Osteocyte (in vitro differentiated cells): ENCODE results near the gene PCARE. TPM values are rescaled to one million over a fixed set of nuclear protein-coding genes. Genes with fewer than 3 reads are reported as not detected.

Experiments
- DNase-seq: peaks from one replicate; pipeline ENCODE4 v3.0.0; 2021; ENCODE audit warnings: mixed read lengths; ENCODE audit not compliant: unreplicated experiment; ENCODE audit errors: extremely low spot score
- H3K27ac Mint-ChIP-seq: one replicate; pipeline ENCODE4 v1.8.0; 2021; ENCODE audit warnings: mild to moderate bottlenecking, mixed read lengths; ENCODE audit not compliant: unreplicated experiment
- H3K27me3 Mint-ChIP-seq: one replicate; pipeline ENCODE4 v1.8.0; 2021; ENCODE audit warnings: mixed read lengths; ENCODE audit not compliant: unreplicated experiment
- H3K36me3 Mint-ChIP-seq: one replicate; pipeline ENCODE4 v1.8.0; 2021; ENCODE audit warnings: mixed read lengths; ENCODE audit not compliant: unreplicated experiment
- H3K4me1 Mint-ChIP-seq: one replicate; pipeline ENCODE4 v1.8.0; 2021; ENCODE audit warnings: mixed read lengths; ENCODE audit not compliant: unreplicated experiment
- H3K4me3 Mint-ChIP-seq: one replicate; pipeline ENCODE4 v1.8.0; 2021; ENCODE audit warnings: mild to moderate bottlenecking, moderate library complexity, mixed read lengths; ENCODE audit not compliant: unreplicated experiment
- H3K9me3 Mint-ChIP-seq: one replicate; pipeline ENCODE4 v1.8.0; 2021; ENCODE audit warnings: mixed read lengths; ENCODE audit not compliant: unreplicated experiment
- CTCF ChIP-seq: fragments of 200-600 bp; sonication (generic); IDR thresholded peaks from 2 replicates; pipeline ENCODE4 v1.5.0; 2021; ENCODE audit warnings: antibody characterized with exemption, mild to moderate bottlenecking, moderate library complexity
- total RNA-seq: library from RNA; stranded (reverse); gene quantifications from 2 replicates; pipeline ENCODE4 v1.2.1, GENCODE V29; 2021

The PCARE gene
- total RNA-seq, 1 donor from 2014 or later, result not detected

DNA sequence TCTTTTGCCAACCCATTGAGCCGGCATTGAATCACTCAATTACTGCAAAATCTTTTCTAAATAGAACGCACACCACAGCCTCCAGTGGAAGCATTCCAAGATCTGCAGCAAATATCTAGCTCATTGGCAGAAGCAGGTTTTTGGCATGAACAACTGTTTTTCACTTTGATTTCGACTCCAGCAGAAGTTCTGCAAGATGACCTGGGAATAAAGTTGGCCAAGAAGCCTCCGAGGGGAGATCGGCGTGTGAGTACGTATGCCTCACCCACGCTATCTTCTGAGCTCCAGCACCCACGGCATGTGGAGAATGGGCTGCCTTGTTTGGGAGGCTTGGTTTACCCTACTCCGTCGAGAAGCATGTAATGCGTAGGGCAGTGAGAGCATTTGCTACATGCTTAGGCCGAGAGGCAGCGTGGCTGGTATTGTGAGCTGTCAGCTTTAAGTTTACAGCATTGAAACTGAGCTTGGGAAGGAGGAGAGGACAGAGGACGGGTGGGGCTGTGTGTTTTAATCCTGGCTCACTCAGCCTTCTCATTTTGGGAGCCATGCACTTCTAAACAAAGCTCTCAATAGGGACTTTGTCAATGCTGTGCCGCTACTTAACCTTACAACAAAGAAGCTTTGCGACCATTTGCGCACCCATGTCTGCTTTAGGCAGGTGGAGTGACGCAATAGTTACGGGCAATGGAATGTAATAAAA is 10.5 kb downstream of the PCARE start:
- no peak for DNase-seq
- no peaks in the 10 kb centered on the region for H3K9me3 Mint-ChIP-seq
- H3K36me3 Mint-ChIP-seq, result no peaks in the 10 kb centered on the region
- no peaks in the 10 kb centered on the region for H3K27me3 Mint-ChIP-seq
- no peak for TF ChIP-seq CTCF
- no peak overlapping the region for H3K27ac Mint-ChIP-seq
- no peak overlapping the region for H3K4me3 Mint-ChIP-seq
- H3K4me1 Mint-ChIP-seq, result no peaks in the 10 kb centered on the region

DNA sequence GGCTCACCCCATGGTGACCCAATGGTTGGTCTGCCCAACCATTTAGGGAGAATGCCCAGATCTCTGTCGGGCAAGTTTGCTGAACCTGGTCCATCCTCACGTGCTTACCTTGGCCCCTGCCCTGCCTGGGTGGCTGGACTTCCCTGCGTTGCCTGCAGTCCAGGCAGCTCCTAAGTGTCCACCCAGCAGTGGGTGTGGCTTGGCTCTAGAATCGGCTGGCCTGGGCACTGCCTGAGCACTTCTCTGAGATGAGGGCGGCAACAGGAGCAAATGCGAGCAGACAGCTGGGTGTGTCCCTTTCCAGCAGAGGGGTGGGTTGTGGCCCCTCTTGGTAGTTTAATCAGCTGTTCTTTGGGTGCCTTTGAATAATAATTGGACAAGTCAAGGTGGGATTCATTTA is 11.3 kb downstream of the PCARE start:
- H3K27ac Mint-ChIP-seq, result no peak overlapping the region

DNA sequence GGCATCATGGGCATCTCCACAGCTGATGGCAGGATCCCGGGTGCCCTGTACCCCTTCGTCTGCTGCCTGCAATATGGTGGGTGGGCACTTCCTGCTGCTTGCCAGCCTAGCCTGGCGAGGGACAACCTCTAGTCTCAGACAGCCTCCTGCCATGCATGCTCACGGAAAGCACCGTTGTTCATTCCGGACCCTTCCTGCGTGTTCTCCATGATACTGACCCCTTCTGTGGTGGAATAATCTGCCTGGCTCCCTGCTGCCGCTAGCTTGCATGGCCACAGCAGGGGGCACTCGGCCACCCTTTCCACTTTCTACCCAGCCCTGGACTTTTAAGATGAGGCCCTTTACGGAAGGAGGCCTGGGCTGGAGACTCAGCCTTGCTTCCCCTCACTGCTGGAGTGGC is 12.0 kb downstream of the PCARE start:
- Mint-ChIP-seq H3K4me3 (no peak overlapping the region), H3K9me3 (no peaks in the 10 kb centered on the region), H3K27ac (no peak overlapping the region), H3K27me3 (peaks cover 4% of the 10 kb centered on the region), H3K4me1 (no peaks in the 10 kb centered on the region), H3K36me3 (no peaks in the 10 kb centered on the region)
- TF ChIP-seq CTCF, result no peak
- DNase-seq, result no peak

More for the DNA sequence above, 11.3 kb downstream of the PCARE start:
- no peak for TF ChIP-seq CTCF
- Mint-ChIP-seq H3K36me3 (no peaks in the 10 kb centered on the region), H3K4me1 (no peaks in the 10 kb centered on the region), H3K27me3 (peaks cover 2% of the 10 kb centered on the region), H3K4me3 (no peak overlapping the region), H3K9me3 (no peaks in the 10 kb centered on the region)
- DNase-seq, result no peak

DNA sequence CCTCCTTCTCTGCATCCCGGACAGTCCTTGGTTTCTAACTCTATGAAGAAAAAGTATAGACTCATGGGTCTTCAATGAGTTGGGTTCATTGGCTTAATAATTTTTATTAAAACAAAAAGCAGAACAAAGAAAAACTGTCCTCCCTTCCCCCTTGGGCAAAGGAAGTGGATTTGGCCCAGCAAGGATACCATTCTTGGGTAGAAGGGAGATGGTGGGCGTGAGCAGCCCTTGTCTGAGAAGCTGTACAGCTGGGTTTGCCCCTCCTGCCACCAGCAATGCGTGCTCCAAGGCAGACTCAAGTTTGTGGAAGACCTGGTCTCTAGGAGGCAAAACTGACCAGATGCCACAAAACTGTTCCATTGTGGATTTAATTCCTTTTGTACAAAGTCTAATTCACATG is 12.7 kb downstream of the PCARE start:
- TF ChIP-seq CTCF, result no peak
- H3K27me3 Mint-ChIP-seq, result peaks cover 4% of the 10 kb centered on the region
- H3K36me3 Mint-ChIP-seq, result no peaks in the 10 kb centered on the region
- H3K9me3 Mint-ChIP-seq, result no peaks in the 10 kb centered on the region
- no peak overlapping the region for H3K27ac Mint-ChIP-seq
- no peaks in the 10 kb centered on the region for H3K4me1 Mint-ChIP-seq
- no peak for DNase-seq
- no peak overlapping the region for H3K4me3 Mint-ChIP-seq

DNA sequence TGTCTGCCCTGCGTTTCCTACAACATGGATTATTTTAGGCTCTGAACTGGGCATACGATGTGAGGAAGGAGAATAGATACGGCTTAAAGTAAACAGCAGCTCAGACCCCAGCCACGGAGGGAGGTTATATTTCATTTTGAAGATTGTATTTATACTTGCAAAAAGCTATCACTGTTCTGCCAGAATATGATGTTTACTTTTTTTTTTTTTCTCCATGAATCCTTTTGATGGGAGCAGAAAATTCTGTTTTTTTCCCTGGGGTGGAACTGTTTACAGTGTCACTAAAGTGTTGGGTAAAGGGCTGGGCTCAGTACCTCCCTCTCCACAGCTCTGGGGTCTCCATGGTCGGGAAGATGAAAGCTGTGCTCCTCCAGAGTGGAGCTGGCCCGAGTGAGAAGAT is 13.1 kb downstream of the PCARE start:
- Mint-ChIP-seq H3K4me3 (no peak overlapping the region), H3K27ac (no peak overlapping the region), H3K27me3 (peaks cover 4% of the 10 kb centered on the region), H3K9me3 (no peaks in the 10 kb centered on the region), H3K4me1 (no peaks in the 10 kb centered on the region), H3K36me3 (no peaks in the 10 kb centered on the region)
- TF ChIP-seq CTCF, result no peak
- no peak for DNase-seq
